Stimulated activated CD4-positive, alpha-beta T cell treated with anti-CD3 and anti-CD28 coated beads, Interleukin-12 subunit alpha, Interleukin-12 subunit beta, amount 100 ng/mL, for 48 hours (primary cell): ENCODE data around the gene ARID2.

Experiments
- DNase-seq, 3 donors: peaks; one replicate each; pipeline ENCODE4 v3.0.0-alpha.2; 2020; ENCODE audit warnings: low read depth in 2 of 3, low spot score in 1 of 3

The ARID2 gene, protein sequence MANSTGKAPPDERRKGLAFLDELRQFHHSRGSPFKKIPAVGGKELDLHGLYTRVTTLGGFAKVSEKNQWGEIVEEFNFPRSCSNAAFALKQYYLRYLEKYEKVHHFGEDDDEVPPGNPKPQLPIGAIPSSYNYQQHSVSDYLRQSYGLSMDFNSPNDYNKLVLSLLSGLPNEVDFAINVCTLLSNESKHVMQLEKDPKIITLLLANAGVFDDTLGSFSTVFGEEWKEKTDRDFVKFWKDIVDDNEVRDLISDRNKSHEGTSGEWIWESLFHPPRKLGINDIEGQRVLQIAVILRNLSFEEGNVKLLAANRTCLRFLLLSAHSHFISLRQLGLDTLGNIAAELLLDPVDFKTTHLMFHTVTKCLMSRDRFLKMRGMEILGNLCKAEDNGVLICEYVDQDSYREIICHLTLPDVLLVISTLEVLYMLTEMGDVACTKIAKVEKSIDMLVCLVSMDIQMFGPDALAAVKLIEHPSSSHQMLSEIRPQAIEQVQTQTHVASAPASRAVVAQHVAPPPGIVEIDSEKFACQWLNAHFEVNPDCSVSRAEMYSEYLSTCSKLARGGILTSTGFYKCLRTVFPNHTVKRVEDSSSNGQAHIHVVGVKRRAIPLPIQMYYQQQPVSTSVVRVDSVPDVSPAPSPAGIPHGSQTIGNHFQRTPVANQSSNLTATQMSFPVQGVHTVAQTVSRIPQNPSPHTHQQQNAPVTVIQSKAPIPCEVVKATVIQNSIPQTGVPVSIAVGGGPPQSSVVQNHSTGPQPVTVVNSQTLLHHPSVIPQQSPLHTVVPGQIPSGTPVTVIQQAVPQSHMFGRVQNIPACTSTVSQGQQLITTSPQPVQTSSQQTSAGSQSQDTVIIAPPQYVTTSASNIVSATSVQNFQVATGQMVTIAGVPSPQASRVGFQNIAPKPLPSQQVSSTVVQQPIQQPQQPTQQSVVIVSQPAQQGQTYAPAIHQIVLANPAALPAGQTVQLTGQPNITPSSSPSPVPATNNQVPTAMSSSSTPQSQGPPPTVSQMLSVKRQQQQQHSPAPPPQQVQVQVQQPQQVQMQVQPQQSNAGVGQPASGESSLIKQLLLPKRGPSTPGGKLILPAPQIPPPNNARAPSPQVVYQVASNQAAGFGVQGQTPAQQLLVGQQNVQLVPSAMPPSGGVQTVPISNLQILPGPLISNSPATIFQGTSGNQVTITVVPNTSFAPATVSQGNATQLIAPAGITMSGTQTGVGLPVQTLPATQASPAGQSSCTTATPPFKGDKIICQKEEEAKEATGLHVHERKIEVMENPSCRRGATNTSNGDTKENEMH (N-terminal part only)

DNA sequence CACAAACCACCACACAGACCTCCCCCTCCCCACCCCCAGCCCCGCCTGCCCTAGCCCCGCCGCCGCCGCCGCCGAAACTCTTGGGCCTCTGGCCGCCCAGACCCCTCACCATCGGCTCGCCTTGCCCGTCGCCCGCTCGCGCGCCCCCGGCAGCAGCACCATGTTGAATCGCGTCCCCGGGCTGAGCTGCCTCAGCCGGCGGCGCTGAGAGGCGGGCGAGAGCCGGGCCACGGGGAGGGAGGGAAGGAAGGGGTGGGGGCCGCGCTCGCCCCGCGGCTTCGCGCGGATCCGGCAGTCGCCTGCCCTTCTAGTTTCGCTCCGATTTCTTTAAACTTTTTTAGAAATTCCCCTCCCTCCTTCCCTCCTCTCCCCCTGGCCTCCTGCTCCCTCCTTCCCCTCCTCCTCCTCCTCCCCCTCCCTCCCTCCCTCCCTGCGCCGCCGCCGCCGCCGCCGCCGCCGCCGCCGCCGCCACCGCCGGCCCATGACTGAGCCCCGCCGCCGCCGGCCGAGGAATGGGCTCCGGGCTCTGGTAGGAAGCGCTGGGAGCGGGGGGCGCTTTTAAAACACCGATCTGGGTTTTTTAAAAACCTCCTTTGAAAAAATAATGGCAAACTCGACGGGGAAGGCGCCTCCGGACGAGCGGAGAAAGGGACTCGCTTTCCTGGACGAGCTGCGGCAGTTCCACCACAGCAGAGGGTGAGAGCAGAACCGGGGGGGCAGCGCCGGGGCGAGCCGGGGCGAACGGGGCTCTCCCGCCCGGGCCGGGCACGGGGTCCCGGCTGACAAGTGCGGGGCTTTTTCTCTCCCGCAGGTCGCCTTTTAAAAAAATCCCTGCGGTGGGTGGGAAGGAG is at the start of gene ARID2:
TSS of gene ARID2 (plus strand) at position 474 of the 851 bp plus-strand sequence. CDS start at position 605, 131 bp downstream.
- peak; percentile 41 to 59 (median 45) for DNase-seq

DNA sequence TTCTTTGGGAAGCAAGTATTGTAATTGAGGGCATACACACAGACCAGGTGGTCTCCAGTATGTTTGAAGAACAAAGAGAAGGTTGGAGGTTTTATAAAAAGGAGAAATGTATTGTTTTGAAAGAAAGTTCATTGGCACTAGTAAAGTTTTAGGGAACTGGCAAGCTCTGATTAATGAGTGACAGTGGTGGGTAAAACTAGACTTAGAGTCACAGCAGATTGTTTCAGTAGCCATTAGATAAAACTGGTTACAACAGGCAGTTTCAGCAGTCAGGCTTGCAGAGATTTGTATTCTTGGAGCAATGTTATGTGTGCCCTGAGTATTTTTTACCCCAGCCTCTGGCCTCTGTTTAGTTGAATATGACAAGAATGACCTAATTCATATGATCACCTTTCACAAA is 49.1 kb upstream of the ARID2 start:
- DNase-seq: no peak

DNA sequence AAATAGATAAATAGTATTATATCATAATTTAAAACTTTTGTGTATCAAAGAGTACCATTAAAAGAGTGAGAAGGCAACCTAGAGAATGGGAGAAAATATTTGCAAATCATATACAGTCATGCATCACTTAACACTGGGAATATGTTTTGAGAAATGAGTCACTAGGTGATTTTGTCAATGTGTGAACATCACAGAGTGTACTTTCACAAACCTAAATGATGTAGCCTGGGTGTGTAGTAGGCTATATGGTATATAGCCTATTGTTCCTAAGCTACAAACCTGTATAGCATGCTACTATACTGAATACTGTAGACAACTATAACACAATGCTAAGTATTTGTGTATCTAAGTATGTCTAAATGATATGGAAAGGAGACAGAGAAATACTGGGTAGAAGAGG is 48.0 kb upstream of the ARID2 start:
- DNase-seq: no peak

DNA sequence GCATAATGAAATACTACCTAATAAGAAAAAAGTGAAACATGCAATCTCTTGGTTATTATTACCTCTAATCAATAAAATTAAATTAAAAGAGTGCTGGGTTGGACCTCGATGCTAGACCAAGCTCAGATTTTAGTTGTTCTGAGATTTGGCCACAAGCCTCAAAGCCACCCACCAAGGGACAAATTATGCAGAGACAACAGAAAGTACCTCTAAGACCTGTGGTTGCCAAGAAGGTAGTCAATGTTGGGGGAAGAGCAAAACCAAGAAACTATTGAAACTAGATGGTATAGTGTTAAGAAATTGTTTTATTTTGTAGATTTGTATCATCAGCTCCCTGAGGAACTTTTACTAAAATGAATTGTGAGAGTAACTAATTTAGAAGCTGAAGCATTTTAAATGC is 43.8 kb upstream of the ARID2 start:
- no peak for DNase-seq

DNA sequence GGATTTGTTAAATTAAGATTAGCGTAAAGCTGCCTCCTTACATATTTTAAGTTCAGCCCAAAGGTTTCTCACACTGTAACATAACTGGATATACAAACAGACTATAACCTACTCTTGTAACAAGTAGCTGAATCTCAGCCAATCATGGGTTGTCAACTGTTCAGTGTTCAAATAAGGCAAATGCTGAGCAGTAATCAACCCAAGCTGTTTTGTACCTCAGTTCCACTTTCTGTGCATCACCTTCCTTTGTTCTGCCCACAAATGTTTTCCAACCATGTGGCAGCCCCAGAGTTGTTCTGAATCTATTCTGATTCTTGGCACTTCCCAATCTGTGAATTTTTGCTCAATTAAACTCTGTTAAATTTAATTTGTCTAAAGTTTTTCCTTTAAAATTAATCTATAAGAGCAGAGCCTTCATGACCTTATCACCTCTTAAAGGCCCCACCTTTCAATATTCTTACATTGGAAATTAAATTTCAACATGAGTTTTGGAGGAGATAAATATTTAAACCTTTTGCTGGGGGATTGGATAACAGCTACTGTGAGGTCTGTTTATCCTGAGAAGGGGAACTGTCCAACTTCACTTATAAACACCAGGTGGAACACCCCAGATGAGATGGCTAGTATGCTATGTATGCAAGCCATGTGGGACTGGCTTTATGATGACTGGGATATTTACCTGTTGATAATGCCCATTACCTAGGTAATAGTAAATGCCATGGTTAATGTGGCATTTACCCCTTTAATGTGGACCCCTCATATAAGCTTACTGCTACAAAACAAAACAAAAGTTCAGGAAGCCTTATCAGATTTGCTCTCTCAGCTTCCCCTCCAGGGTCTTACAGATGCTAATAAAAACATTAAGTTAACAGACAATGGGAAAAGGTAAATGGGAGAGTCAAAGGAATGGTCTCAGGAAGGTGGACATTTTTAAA is 42.2 kb upstream of the ARID2 start:
- DNase-seq: no peak

DNA sequence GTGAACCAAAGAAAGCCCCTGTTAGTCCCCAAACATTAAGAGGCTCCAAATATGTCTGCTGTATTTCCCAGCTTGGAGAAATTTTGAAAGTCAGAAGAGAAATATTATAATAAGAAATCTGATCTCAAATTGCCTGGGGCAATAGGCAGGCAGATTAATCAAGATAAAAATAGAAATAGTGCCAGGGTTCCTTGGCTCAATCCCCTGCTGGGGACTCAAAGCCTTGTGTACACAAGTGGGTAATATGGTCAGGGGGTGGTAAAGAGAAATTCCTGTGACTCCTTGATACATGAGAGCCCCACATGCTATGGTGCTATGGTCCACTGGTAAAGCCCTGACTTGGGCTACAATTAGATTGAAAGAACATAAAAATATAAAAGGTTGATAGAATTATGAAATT is 41.3 kb upstream of the ARID2 start:
- DNase-seq: no peak

DNA sequence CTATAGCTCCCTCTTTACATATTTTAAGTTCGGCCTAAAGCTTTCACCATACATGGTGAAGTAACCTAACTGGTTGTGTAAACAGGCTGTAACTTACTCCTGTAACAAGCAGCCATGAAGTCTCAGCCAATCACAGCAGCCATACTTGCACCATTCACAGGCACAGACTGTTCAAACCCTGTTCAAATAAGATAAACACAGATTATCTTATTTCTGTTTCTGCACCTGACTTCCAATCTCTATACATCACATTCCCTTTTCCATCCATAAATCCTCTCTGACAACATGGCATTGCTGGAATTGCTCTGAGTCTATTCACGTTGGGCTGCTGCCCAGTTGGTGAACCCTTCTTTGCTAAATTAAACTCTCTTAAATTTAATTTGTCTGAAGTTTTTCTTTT is 34.5 kb upstream of the ARID2 start:
- DNase-seq: no peak

DNA sequence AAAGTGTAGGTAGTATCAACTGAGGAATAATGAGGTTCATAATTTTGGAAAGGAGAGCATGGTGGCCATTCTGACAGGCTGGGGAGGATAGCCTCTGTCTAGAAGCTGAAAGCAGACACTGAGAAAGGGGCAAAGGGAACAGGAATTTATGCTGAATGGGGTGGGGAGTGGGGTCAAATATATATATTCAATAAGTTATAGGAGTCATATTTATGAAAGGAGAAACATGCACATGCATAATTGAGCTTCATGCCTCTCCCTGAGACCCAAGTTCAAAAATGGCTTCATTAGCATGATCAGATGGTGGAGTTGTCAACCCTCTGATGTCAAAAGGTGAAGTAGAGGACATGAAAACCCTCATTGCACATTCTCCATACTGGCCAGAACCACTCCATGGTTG is 33.9 kb upstream of the ARID2 start:
- DNase-seq: no peak

DNA sequence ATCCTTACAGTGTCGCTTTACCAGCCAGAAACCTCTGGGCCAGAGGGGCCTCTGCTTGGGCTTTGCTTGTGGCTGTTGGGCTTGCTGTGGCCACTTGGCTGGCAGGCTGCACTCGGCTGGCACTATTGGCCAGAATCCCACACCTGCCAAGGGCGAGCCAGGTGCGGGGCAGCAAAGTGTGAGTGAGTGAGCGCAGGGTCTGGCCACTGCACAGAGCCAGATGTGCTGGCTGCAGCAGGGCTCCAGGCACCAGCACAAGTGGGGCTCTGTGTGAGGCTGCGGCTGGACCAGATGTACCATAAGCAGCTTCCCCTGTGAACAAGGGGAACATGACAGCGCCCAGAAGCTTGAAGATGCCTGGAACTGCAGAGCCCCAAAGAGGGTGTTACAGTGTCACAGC is 33.5 kb upstream of the ARID2 start:
- no peak for DNase-seq

DNA sequence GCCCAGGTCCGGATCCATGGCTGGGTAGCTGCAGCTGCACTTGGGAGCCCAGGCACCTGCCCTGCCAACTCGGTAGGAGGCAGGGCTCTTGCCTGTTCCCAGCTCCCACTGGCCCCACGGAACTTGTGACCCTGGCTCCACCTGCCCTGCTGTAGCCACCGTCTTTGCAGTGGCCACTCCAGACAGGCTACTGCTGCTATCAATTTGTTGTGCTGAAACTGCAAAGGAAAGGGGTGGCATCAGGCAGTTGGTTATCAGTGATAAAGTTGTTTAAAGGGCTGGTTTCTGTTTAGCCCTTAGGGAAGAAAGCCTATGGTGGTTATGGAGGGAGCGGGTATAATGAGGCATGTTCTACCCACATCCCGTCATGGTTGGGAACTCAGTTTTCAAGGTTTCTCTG is 32.1 kb upstream of the ARID2 start:
- no peak for DNase-seq

DNA sequence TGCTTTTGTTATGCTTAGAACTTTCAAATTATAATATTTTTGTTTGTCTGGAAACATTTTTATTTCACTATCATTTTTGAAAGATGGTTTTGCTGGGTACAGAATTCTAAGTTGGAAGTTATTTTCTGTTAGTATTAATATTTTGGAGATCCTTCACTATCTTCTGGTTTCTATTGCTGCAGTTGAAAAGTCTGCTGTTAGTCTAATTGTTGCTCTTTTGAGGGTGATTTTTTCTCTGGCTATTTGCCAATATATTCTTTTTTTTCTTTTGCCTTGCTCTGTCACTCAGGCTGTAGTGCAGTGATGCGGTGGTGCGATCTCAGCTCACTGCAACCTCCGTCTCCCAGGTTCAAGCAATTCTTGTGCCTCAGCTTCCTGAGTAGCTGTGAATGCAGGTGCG is 28.2 kb upstream of the ARID2 start:
- DNase-seq: no peak

DNA sequence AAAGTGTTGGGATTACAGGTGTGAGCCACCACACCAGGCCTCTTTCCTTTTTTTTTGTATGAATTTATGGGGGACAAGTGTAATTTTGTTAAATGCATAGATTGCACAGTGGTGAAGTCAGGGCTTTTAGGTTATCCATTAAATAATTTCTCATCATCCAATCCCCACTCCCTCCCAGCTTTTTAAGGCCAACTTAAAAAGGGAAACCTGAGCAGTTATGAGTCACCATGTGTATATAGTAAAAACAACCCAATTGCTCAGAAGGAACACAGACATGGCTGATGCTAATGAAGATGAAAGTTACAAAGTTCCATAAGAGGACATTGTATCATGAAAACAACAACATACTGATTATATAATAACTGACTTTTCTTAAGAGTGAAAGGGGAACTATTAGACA is 25.6 kb upstream of the ARID2 start:
- DNase-seq: no peak

DNA sequence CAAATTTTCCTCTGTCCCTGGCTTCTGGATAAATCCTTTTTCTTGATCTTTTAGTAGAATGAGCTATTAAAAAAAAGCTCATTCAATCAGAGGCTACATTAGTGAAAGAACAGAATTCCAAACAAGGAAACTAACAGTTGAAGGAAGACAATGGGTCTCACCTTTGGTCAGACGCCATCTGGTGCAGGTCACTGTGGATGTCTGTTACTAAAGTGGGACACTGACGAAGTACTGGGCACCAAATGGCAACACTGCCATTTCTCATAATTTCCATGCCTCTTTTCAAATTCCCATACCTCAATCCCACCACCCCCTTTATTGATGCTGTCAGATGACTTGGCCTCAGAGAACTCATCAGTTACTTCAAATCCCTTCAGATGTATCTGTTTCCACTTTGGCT is 24.5 kb upstream of the ARID2 start:
- no peak for DNase-seq

DNA sequence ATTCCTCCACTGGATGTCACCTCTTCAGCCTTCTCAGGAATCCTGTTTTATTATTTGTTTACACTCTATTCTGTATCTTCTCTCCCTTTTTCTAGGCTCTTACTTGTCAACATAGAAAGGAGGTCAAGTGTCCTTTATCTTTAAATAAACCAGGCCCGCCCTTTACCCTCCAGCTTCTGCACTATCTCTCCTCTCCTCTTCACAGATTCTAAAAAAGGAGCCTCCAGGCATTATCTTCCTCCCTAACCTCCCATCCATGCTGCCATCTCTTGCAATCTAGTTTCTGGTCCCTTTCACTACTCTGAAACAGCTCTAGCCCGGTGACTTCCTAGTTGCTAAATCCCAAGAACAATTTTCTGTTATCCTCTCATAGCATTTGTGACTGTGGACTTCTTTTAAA is 24.1 kb upstream of the ARID2 start:
- no peak for DNase-seq

DNA sequence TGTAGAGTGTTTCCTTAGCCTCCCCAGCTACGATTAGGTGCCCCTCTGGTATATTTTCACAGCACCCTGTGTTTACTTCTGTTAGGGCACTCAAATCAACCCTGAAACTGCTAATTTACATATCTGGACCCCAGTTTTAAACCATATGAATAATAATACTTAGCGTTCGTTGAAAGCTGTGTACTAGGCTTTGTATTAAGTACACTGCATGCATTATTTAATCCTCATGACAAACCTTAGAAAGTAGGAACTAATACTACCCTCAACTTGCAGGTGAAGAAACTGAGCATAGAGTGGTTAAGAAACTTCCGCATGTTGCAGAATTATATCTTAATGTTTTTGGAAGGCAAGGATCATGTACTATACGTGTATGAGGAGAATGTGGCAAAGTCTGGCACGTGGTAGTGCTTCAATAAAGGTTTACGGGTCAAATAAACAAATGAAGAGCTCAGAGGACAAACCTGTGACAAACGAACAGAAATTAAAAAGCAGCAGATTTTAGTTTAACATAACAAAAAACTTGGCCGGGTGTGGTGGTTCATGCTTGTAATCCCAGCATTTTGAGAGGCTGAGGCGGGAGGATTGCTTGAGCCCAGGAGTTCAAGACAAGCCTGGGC is 22.2 kb upstream of the ARID2 start:
- DNase-seq: no peak

DNA sequence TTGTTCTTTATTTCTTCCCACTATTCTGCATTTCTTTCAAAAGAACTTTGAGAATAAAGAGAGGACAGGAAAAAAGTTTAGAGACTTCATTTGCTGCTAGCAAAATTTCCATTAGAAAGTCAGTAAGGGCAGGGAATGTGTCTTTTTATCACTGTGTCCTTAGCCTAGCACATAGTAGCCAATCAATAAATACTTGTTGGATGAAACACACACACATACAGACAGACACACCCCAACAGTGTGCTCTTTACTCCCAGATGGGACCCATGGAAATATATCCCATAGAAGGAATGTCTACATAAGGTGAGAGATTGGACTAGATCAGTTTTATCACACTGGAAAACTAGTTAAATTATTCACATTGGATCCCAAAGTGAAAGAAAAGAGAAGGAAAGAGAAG is 21.1 kb upstream of the ARID2 start:
- no peak for DNase-seq

DNA sequence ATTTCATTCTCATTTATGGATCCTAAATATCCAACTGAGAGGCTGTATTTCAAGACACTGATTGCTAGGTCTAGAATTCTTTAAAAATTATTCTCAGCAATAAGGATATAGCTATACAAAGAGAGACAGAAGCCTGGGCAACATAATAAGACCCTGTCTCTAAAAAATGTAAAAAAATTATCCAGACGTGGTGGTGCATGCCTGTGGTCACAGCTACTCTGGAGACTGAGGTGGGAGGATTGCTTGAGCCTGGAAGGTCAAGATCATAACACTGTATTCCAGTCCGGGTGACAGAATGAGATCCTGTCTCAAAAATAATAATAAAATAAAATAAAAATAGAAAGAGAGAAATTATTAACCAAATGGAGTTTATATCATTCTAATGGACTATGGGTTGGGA is 20.6 kb upstream of the ARID2 start:
- DNase-seq: no peak

DNA sequence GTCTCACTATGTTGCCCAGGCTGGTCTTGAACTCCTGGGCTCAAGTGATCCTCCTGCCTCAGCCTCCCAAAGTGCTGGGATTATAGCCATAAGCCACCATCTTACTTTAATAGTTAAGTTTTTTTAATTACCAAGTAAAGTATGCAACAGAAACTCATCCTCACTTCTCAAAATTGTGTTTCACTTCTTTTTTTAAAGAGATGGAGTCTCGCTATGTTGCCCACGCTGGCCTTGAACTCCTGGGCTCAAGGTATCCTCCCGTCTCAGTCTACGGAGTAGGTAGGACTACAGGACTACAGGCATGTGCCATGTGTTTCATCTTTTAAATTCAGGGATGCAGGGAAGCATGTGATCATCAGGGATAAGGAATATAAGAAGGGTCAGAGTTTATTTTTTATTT is 17.2 kb upstream of the ARID2 start:
- DNase-seq: no peak

DNA sequence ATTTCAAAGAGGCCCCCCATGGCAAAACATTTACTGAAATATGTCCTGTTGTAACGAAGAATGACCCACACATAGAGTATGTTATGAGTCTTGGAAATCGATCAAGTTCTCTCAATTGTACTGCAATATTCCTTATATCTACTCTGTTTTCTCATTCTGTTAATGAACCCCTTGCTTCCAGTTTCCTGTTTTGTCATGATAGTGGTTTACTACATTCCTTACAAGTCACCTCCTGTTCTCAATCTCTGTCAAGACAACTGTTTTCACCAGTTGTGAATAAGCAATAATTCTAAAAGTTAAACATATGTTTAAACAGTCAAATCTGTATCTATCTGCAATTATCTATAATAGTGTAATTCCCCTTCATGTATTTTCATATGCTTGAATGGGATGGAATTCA is 16.4 kb upstream of the ARID2 start:
- no peak for DNase-seq
